ENCODE results near the gene SLC25A39. TPM values are rescaled to one million over a fixed set of nuclear protein-coding genes. Genes with fewer than 3 reads are reported as not detected.

The SLC25A39 gene
- total RNA-seq, 6 experiments from 2014 or later, result 56.3 to 111 (median 64.6) TPM

- intact Hi-C loops (cut with DNase I), result no loop called here
- ATAC-seq (peak in 1 of 4 donors; percentile 46), DNase-seq (no peak)
- H3K27ac ChIP-seq, result no peak overlapping the region
- WGBS (ENCODE audit: insufficient coverage, low coverage, low lambda C conversion rate, missing lambda C conversion rate), result 48% methylated on average over 6 of the region's 6 CpGs
- no peaks in the 10 kb centered on the region for H3K27me3 ChIP-seq
- H3K4me1 ChIP-seq, result no peaks in the 10 kb centered on the region
- TF ChIP-seq POLR2A (IDR thresholded peaks at IDR 0.05), result no peak
- TF ChIP-seq CTCF (IDR thresholded peaks at IDR 0.05), result no peak
- no peak overlapping the region for H3K4me3 ChIP-seq
- no peaks in the 10 kb centered on the region for H3K9me3 ChIP-seq
- H3K36me3 ChIP-seq, result no peaks in the 10 kb centered on the region
Observed at GRCh38 chr17:44338702-44339101, 14.1 kb upstream of the SLC25A39 start.

GRCh38 chr17:44335968-44336367 lies 11.3 kb upstream of the SLC25A39 start:
- WGBS (ENCODE audit: insufficient coverage, low coverage, low lambda C conversion rate, missing lambda C conversion rate), result 78% methylated on average over 2 of the region's 5 CpGs
- intact Hi-C loops (cut with DNase I), result no loop called here
- Histone ChIP-seq H3K36me3 (no peaks in the 10 kb centered on the region), H3K27ac (no peak overlapping the region), H3K4me3 (no peak overlapping the region), H3K4me1 (peaks cover 0 to 7% (median 0%) of the 10 kb centered on the region in 4 donors), H3K9me3 (no peaks in the 10 kb centered on the region), H3K27me3 (no peaks in the 10 kb centered on the region)
- TF ChIP-seq POLR2A (IDR thresholded peaks at IDR 0.05), result no peak
- TF ChIP-seq CTCF (IDR thresholded peaks at IDR 0.05), result no peak
- no peak for DNase-seq
- ATAC-seq, result no peak

- Histone ChIP-seq H3K27me3 (no peaks in the 10 kb centered on the region), H3K4me1 (peaks cover 0 to 7% (median 0%) of the 10 kb centered on the region in 4 donors), H3K9me3 (no peaks in the 10 kb centered on the region), H3K27ac (no peak overlapping the region), H3K4me3 (no peak overlapping the region), H3K36me3 (no peaks in the 10 kb centered on the region)
- TF ChIP-seq POLR2A (IDR thresholded peaks at IDR 0.05) (no peak), CTCF (IDR thresholded peaks at IDR 0.05) (no peak)
- intact Hi-C loops (cut with DNase I), result no loop called here
- peak in 1 of 3 donors; percentile 13 for DNase-seq
- peak in 3 of 4 donors; percentile 33 to 54 (median 46) for ATAC-seq
- WGBS (ENCODE audit: insufficient coverage, low coverage, low lambda C conversion rate, missing lambda C conversion rate), result 40% methylated on average over 3 of the region's 3 CpGs
Observed at GRCh38 chr17:44335564-44335963, 10.9 kb upstream of the SLC25A39 start.

DNA sequence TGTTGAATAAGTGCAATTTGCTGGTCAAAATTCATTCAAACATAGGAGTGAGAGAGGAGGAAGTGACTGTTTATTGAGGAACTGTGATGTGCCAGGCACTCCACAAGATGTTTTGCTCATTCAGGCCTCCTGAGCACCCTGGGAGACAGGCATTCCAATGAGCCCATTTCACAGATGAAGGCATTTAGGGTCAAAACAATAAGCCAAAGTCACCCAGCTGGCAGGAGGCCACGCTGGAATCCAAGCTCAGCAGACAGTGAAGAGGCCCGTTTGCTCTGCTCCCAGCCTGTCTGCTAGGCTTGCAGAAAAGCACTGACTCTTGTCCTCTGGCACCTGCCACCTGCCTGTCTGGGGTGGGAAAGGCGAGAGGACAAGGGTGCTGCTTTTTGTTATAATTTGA lies 10.1 kb upstream of the SLC25A39 start:
- no peaks in the 10 kb centered on the region for H3K36me3 ChIP-seq
- no peaks in the 10 kb centered on the region for H3K27me3 ChIP-seq
- no peak for DNase-seq
- no peak for TF ChIP-seq POLR2A (IDR thresholded peaks at IDR 0.05)
- TF ChIP-seq CTCF (IDR thresholded peaks at IDR 0.05), result no peak
- H3K9me3 ChIP-seq, result no peaks in the 10 kb centered on the region
- ATAC-seq, result peak in 1 of 4 donors; percentile 19
- 33% methylated on average over 1 of the region's 3 CpGs for WGBS (ENCODE audit: insufficient coverage, low coverage, low lambda C conversion rate, missing lambda C conversion rate)
- H3K27ac ChIP-seq, result no peak overlapping the region
- H3K4me1 ChIP-seq, result peaks cover 0 to 7% (median 0%) of the 10 kb centered on the region in 4 donors
- H3K4me3 ChIP-seq, result no peak overlapping the region
- intact Hi-C loops (cut with DNase I), result no loop called here

DNA sequence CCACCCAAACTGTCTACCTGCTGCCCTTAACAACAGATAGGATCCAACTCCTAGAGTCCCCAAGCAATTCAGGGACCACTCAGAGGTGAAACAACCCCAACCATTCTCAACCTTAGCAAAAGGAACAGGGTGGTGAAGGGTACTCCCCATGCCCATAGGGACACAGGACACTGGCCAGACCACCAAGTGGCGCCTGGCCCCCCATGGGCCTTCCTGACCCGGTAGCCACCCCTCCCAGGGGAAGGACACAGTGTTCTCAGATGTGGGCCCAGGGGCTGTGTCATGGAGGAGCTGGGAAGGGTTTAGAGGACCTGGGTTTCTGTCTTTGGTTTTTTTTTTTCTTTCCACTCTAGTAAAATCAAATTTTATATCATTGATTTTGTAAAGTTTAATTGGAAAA lies 9.7 kb upstream of the SLC25A39 start:
- 44% methylated on average over 2 of the region's 2 CpGs for WGBS (ENCODE audit: insufficient coverage, low coverage, low lambda C conversion rate, missing lambda C conversion rate)
- ATAC-seq (no peak), DNase-seq (no peak)
- Histone ChIP-seq H3K36me3 (no peaks in the 10 kb centered on the region), H3K4me1 (peaks cover 0 to 7% (median 0%) of the 10 kb centered on the region in 4 donors), H3K4me3 (no peak overlapping the region), H3K9me3 (no peaks in the 10 kb centered on the region), H3K27ac (no peak overlapping the region), H3K27me3 (no peaks in the 10 kb centered on the region)
- intact Hi-C loops (cut with DNase I), result no loop called here
- no peak for TF ChIP-seq CTCF (IDR thresholded peaks at IDR 0.05)
- TF ChIP-seq POLR2A (IDR thresholded peaks at IDR 0.05), result no peak
